SK-N-SH treated with all-trans-retinoic acid at 6 μM for 48 hours (cell line): Measurements from ENCODE around the gene LRMDA.

Source experiments
- ATAC-seq: fragments of 200-7000 bp; cut with Tn5 transposase; 3 replicates; pipeline ENCODE4 v1.9.1; 2020; ENCODE audit warnings: mild to moderate bottlenecking, moderate library complexity
- ARNTL ChIP-seq: fragments of 450-650 bp; formaldehyde crosslinking; IDR thresholded peaks from 2 replicates; pipeline ENCODE4 v1.5.0; 2020; ENCODE audit warnings: low read depth, mild to moderate bottlenecking, moderate library complexity, borderline replicate concordance
- BACH2 ChIP-seq: fragments of 250-450 bp; sonication (Bioruptor Pico); IDR thresholded peaks from 2 replicates; pipeline ENCODE4 v1.9.0; 2021; ENCODE audit warnings: mild to moderate bottlenecking, borderline replicate concordance
- CSDC2 ChIP-seq: fragments of 250-450 bp; sonication (Bioruptor Pico); IDR thresholded peaks from 2 replicates; pipeline ENCODE4 v1.5.0; 2020; ENCODE audit warnings: mild to moderate bottlenecking, moderate library complexity
- CSRNP3 ChIP-seq: fragments of 250-450 bp; sonication (Bioruptor Pico); IDR thresholded peaks from 2 replicates; pipeline ENCODE4 v1.5.1; 2021; ENCODE audit warnings: mild to moderate bottlenecking, moderate library complexity
- GLIS3 ChIP-seq: fragments of 250-450 bp; sonication (Bioruptor Pico); IDR thresholded peaks from 2 replicates; pipeline ENCODE4 v1.5.0; 2020; ENCODE audit warnings: mild to moderate bottlenecking, moderate library complexity
- ISL1 ChIP-seq: fragments of 250-450 bp; sonication (Bioruptor Pico); IDR thresholded peaks from 2 replicates; pipeline ENCODE4 v2.1.2; 2022; ENCODE audit warnings: mild to moderate bottlenecking, moderate library complexity
- OSR1 ChIP-seq: fragments of 250-450 bp; sonication (Bioruptor Pico); IDR thresholded peaks from 2 replicates; pipeline ENCODE4 v1.8.0; 2022; ENCODE audit warnings: moderate library complexity, mild to moderate bottlenecking, inconsistent platforms
- PATZ1 ChIP-seq: fragments of 250-450 bp; sonication (Bioruptor Pico); IDR thresholded peaks from 2 replicates; pipeline ENCODE4 v1.8.0; 2020; ENCODE audit warnings: mild to moderate bottlenecking, moderate library complexity, borderline replicate concordance
- PPARA ChIP-seq: fragments of 250-450 bp; sonication (Bioruptor Pico); IDR thresholded peaks from 2 replicates; pipeline ENCODE4 v1.5.0; 2020; ENCODE audit warnings: mild to moderate bottlenecking, borderline replicate concordance
- RARB ChIP-seq: fragments of 250-450 bp; sonication (Bioruptor Pico); IDR thresholded peaks from 2 replicates; pipeline ENCODE4 v1.8.0; 2021; ENCODE audit warnings: mild to moderate bottlenecking, moderate library complexity
- SNAI2 ChIP-seq: fragments of 250-450 bp; sonication (Bioruptor Pico); IDR thresholded peaks from 2 replicates; pipeline ENCODE4 v1.5.0; 2020; ENCODE audit warnings: mild to moderate bottlenecking, moderate library complexity
- TCF4 ChIP-seq: fragments of 250-450 bp; sonication (Bioruptor Pico); IDR thresholded peaks from 2 replicates; pipeline ENCODE4 v1.8.0; 2021; ENCODE audit warnings: mild to moderate bottlenecking, moderate library complexity, borderline replicate concordance
- TOX ChIP-seq: fragments of 250-450 bp; sonication (Bioruptor Pico); IDR thresholded peaks from 2 replicates; pipeline ENCODE4 v1.8.0; 2021; ENCODE audit warnings: mild to moderate bottlenecking, moderate library complexity, borderline replicate concordance
- ZFP3 ChIP-seq: fragments of 250-450 bp; sonication (Bioruptor Pico); IDR thresholded peaks from 2 replicates; pipeline ENCODE4 v1.5.0; 2020; ENCODE audit warnings: mild to moderate bottlenecking, moderate library complexity
- ZFP30 ChIP-seq: fragments of 450-650 bp; formaldehyde crosslinking; IDR thresholded peaks from 2 replicates; pipeline ENCODE4 v1.5.0; 2022; ENCODE audit warnings: mild to moderate bottlenecking, moderate library complexity
- ZNF565 ChIP-seq: fragments of 450-650 bp; formaldehyde crosslinking; conservative IDR thresholded peaks from 2 replicates; pipeline ENCODE4 v1.5.0; 2020; ENCODE audit warnings: low read depth, mild to moderate bottlenecking, moderate library complexity
- ZNF70 ChIP-seq: fragments of 450-650 bp; formaldehyde crosslinking; IDR thresholded peaks from 2 replicates; pipeline ENCODE4 v1.5.0; 2020; ENCODE audit warnings: mild to moderate bottlenecking, moderate library complexity
- ZNF8 ChIP-seq: fragments of 450-650 bp; formaldehyde crosslinking; IDR thresholded peaks from 2 replicates; pipeline ENCODE4 v1.5.0; 2020; ENCODE audit warnings: mild to moderate bottlenecking, moderate library complexity
- TF ChIP-seq, protein P1 (sequence below): fragments of 250-450 bp; sonication (Bioruptor Pico); IDR thresholded peaks from 2 replicates; pipeline ENCODE4 v1.5.0; 2020; ENCODE audit warnings: mild to moderate bottlenecking, moderate library complexity
- TF ChIP-seq, protein P2 (sequence below): fragments of 250-450 bp; sonication (Bioruptor Pico); IDR thresholded peaks from 2 replicates; pipeline ENCODE4 v1.8.0; 2021; ENCODE audit warnings: low read depth, mild to moderate bottlenecking, moderate library complexity, borderline replicate concordance

The LRMDA gene

GRCh38 chr10:75772153-75772887, 340.9 kb downstream of the LRMDA start (continued):
- TF ChIP-seq CSRNP3 (CRISPR knock-in tag) (no peak), PPARA (CRISPR knock-in tag) (no peak), CSDC2 (CRISPR knock-in tag) (no peak), SNAI2 (no peak), TOX (no peak), TCF4 (CRISPR knock-in tag) (no peak), ZNF8 (CRISPR knock-in tag) (no peak), RARB (no peak), BACH2 (CRISPR knock-in tag) (no peak), OSR1 (CRISPR knock-in tag) (no peak)

DNA sequence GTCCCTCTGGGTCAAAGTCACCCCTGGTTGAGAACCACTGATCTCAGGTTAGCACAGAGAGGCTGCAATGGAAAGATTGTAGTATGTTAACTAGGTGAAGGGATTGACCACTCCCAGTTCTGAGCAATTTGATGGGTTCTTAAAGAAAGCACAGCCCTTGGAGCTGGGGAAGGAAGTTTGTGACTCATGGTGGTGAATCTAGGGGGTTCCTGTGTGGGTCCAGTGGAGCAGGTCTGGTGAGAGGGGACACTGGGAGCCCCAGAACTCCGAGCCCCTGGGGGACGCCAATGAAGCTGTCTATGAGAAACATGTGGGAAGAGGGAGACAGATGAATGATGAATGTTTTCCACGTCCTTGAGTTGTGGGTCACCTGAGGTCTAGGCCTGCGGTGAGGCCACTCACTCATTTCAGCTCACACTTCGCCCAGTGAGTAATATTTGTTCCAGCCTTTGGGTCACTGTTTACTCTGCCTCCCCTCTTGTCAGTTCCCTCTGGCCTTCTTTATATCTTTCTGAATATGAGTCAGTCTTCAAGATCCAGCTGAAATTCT, 341.9 kb downstream of the LRMDA start:
- no peak for ATAC-seq
- TF ChIP-seq GLIS3 (CRISPR knock-in tag) = no peak
- TF ChIP-seq, protein P1, sequence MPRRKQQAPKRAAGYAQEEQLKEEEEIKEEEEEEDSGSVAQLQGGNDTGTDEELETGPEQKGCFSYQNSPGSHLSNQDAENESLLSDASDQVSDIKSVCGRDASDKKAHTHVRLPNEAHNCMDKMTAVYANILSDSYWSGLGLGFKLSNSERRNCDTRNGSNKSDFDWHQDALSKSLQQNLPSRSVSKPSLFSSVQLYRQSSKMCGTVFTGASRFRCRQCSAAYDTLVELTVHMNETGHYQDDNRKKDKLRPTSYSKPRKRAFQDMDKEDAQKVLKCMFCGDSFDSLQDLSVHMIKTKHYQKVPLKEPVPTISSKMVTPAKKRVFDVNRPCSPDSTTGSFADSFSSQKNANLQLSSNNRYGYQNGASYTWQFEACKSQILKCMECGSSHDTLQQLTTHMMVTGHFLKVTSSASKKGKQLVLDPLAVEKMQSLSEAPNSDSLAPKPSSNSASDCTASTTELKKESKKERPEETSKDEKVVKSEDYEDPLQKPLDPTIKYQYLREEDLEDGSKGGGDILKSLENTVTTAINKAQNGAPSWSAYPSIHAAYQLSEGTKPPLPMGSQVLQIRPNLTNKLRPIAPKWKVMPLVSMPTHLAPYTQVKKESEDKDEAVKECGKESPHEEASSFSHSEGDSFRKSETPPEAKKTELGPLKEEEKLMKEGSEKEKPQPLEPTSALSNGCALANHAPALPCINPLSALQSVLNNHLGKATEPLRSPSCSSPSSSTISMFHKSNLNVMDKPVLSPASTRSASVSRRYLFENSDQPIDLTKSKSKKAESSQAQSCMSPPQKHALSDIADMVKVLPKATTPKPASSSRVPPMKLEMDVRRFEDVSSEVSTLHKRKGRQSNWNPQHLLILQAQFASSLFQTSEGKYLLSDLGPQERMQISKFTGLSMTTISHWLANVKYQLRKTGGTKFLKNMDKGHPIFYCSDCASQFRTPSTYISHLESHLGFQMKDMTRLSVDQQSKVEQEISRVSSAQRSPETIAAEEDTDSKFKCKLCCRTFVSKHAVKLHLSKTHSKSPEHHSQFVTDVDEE (CRISPR knock-in tag) = no peak
- TF ChIP-seq TCF4 (CRISPR knock-in tag) = no peak
- TF ChIP-seq ARNTL = no peak
- no peak for TF ChIP-seq ZNF565 (CRISPR knock-in tag)
- no peak for TF ChIP-seq ISL1 (CRISPR knock-in tag)
- TF ChIP-seq, protein P2, sequence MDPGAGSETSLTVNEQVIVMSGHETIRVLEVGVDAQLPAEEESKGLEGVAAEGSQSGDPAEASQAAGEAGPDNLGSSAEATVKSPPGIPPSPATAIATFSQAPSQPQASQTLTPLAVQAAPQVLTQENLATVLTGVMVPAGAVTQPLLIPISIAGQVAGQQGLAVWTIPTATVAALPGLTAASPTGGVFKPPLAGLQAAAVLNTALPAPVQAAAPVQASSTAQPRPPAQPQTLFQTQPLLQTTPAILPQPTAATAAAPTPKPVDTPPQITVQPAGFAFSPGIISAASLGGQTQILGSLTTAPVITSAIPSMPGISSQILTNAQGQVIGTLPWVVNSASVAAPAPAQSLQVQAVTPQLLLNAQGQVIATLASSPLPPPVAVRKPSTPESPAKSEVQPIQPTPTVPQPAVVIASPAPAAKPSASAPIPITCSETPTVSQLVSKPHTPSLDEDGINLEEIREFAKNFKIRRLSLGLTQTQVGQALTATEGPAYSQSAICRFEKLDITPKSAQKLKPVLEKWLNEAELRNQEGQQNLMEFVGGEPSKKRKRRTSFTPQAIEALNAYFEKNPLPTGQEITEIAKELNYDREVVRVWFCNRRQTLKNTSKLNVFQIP = no peak
- TF ChIP-seq ZFP3 (CRISPR knock-in tag) = no peak
- no peak for TF ChIP-seq OSR1 (CRISPR knock-in tag)
- TF ChIP-seq CSRNP3 (CRISPR knock-in tag) = no peak
- no peak for TF ChIP-seq BACH2 (CRISPR knock-in tag)
- TF ChIP-seq PATZ1 (CRISPR knock-in tag) = no peak
- no peak for TF ChIP-seq ZNF70 (CRISPR knock-in tag)
- TF ChIP-seq TOX = no peak
- no peak for TF ChIP-seq ZFP30 (CRISPR knock-in tag)
- no peak for TF ChIP-seq SNAI2
- no peak for TF ChIP-seq PPARA (CRISPR knock-in tag)
- no peak for TF ChIP-seq ZNF8 (CRISPR knock-in tag)
- TF ChIP-seq CSDC2 (CRISPR knock-in tag) = no peak
